HepG2 (cell line): ENCODE measurements around the gene TRPC4AP. TPM values are rescaled to one million over a fixed set of nuclear protein-coding genes. Genes with fewer than 3 reads are reported as not detected.

Source experiments
- ATAC-seq: fragments of 200-7000 bp; cut with Tn5 transposase; 3 replicates; pipeline ENCODE4 v1.9.1; 2020; ENCODE audit warnings: mild to moderate bottlenecking, moderate library complexity
- BruUV-seq: library from RNA; stranded (reverse); fragments of 400-500 nt; replicated peaks from 2 replicates; lab custom pipeline; 2021; lab: Mats Ljungman, UMichigan
- CTCF ChIA-PET: fragments of 300-600 bp; formaldehyde crosslinking; extraction: SDS; loops from one replicate; lab custom pipeline; 2021; ENCODE audit warnings: low total read pairs, inconsistent platforms, low intra/inter-chr PET ratio; lab: Yijun Ruan, JAX
- POLR2A ChIA-PET: fragments of 350-600 bp; sonication (Branson Sonifier 250); formaldehyde crosslinking; loops from one replicate; lab custom pipeline; 2020; ENCODE audit warnings: antibody characterized with exemption, inconsistent platforms; lab: Yijun Ruan, JAX
- DNase-seq: peaks from one replicate; pipeline ENCODE4 v3.0.0-alpha.2; 2015; ENCODE audit warnings: low spot score
- FAIRE-seq: peaks from 3 replicates; lab custom pipeline; 2011; peaks lifted over from hg19 to GRCh38; lab: Jason Lieb, UNC
- H2AFZ ChIP-seq: one replicate; pipeline ENCODE4 v1.6.1; 2011; ENCODE audit warnings: low read length, inconsistent platforms
- H3K27ac ChIP-seq: fragments of 300-600 bp; 3 replicates; pipeline ENCODE4 v1.8.0; 2011; ENCODE audit warnings: mixed run types, mild to moderate bottlenecking, mixed read lengths, low read length, inconsistent platforms; ENCODE audit not compliant: insufficient read depth; ENCODE audit errors: extremely low read length
- H3K27me3 ChIP-seq, 2 experiments: fragments of 200-600 bp in 1 of 2; 2 replicates in 1 of 2; 3 replicates in 1 of 2; pipeline versions ENCODE4 v1.6.0 to v1.8.0; 2011; ENCODE audit warnings: low read length in 2 of 2, mild to moderate bottlenecking in 2 of 2, moderate library complexity in 2 of 2, inconsistent platforms in 1 of 2; ENCODE audit not compliant: insufficient read depth in 2 of 2, control insufficient read depth in 1 of 2
- H3K36me3 ChIP-seq, 2 experiments: fragments of 200-600 bp in 1 of 2; replicated peaks in 1 of 2; 2 replicates in 1 of 2; 3 replicates in 1 of 2; pipeline versions ENCODE4 v1.5.1 to v1.8.0; 2011; ENCODE audit warnings: low read length in 2 of 2, inconsistent platforms in 1 of 2; ENCODE audit not compliant: insufficient read depth in 2 of 2, control insufficient read depth in 1 of 2
- H3K4me1 ChIP-seq: 2 replicates; pipeline ENCODE4 v1.5.1; 2012; ENCODE audit warnings: low read length, inconsistent platforms; ENCODE audit not compliant: insufficient read depth
- H3K4me2 ChIP-seq: 2 replicates; pipeline ENCODE4 v1.6.0; 2011; ENCODE audit warnings: low read depth, low read length, inconsistent platforms
- H3K4me3 ChIP-seq, 3 experiments: fragments of 200-600 bp in 1 of 3; sonication (generic), shearing (Covaris generic) in 1 of 3; replicated peaks in 1 of 3; 2 replicates each; pipeline ENCODE4 v1.5.1; 2011 to 2016; ENCODE audit warnings: low read length in 3 of 3, inconsistent platforms in 2 of 3, low read depth in 2 of 3, mild to moderate bottlenecking in 2 of 3, control low read depth in 1 of 3, mixed read lengths in 1 of 3; ENCODE audit not compliant: insufficient read depth in 1 of 3
- H3K79me2 ChIP-seq: one replicate; pipeline ENCODE4 v1.6.1; 2011; ENCODE audit warnings: low read length, inconsistent platforms; ENCODE audit not compliant: insufficient read depth
- H3K9ac ChIP-seq: 2 replicates; pipeline ENCODE4 v1.6.0; 2011; ENCODE audit warnings: mild to moderate bottlenecking, low read depth, low read length, inconsistent platforms; ENCODE audit not compliant: insufficient read depth
- H3K9me3 ChIP-seq: 2 replicates; pipeline ENCODE4 v1.5.1; 2012; ENCODE audit warnings: mild to moderate bottlenecking, low read length
- H4K20me1 ChIP-seq: 2 replicates; pipeline ENCODE4 v1.6.0; 2011; ENCODE audit warnings: inconsistent platforms, mild to moderate bottlenecking, low read length, moderate library complexity; ENCODE audit not compliant: insufficient read depth
- MYC ChIP-seq: sonication (generic); formaldehyde crosslinking; IDR thresholded peaks from 2 replicates; pipeline ENCODE4 v1.9.0; 2021; ENCODE audit warnings: missing genetic modification reagents, borderline replicate concordance
- NR2C2 ChIP-seq: sonication (generic); formaldehyde crosslinking; IDR thresholded peaks from 2 replicates; pipeline ENCODE4 v1.4.0; 2020; ENCODE audit warnings: missing genetic modification reagents, mild to moderate bottlenecking, moderate library complexity, borderline replicate concordance
- PCBP2 ChIP-seq: fragments of 200-400 bp; formaldehyde crosslinking; optimal IDR thresholded peaks from 2 replicates; pipeline ENCODE3; 2018; ENCODE audit warnings: low read length, low read depth; ENCODE audit not compliant: poor library complexity, severe bottlenecking
- TCF12 ChIP-seq, 2 experiments: fragments of 450-650 bp in 1 of 2; sonication (generic) in 1 of 2; formaldehyde crosslinking in 1 of 2; IDR thresholded peaks; 2 replicates each; pipeline versions ENCODE4 v1.6.1 to v1.8.0; 2017 to 2022; ENCODE audit warnings: antibody characterized with exemption in 1 of 2, mild to moderate bottlenecking in 1 of 2, missing genetic modification reagents in 1 of 2, moderate library complexity in 1 of 2
- U2AF2 ChIP-seq: fragments of 200-400 bp; formaldehyde crosslinking; IDR thresholded peaks from 2 replicates; pipeline ENCODE4 v1.6.1; 2017; ENCODE audit warnings: low read depth, mild to moderate bottlenecking, low read length
- WIZ ChIP-seq: sonication (generic); formaldehyde crosslinking; IDR thresholded peaks from 2 replicates; pipeline ENCODE4 v1.5.1; 2020; ENCODE audit warnings: mild to moderate bottlenecking, missing genetic modification reagents
- ZNF17 ChIP-seq: sonication (generic); formaldehyde crosslinking; IDR thresholded peaks from 2 replicates; pipeline ENCODE4 v1.5.0; 2020; ENCODE audit warnings: mild to moderate bottlenecking, missing genetic modification reagents
- ZNF230 ChIP-seq: sonication (generic); formaldehyde crosslinking; IDR thresholded peaks from 2 replicates; pipeline ENCODE4 v1.4.0; 2020; ENCODE audit warnings: mild to moderate bottlenecking, missing genetic modification reagents
- ZNF235 ChIP-seq: sonication (generic); formaldehyde crosslinking; IDR thresholded peaks from 2 replicates; pipeline ENCODE4 v1.8.1; 2023; ENCODE audit warnings: mild to moderate bottlenecking, missing genetic modification reagents, borderline replicate concordance
- ZNF562 ChIP-seq: sonication (generic); formaldehyde crosslinking; IDR thresholded peaks from 2 replicates; pipeline ENCODE4 v1.8.0; 2022; ENCODE audit warnings: missing genetic modification reagents, borderline replicate concordance
- WGBS: methylation state at CpG from one replicate; pipeline ENCODE4 v1.1.6; 2017; ENCODE audit warnings: low lambda C conversion rate; 5-methylcytosine and 5-hydroxymethylcytosine counted together
- in situ Hi-C: cut with HindIII; loops from 2 replicates; pipeline ENCODE4 v1.10.0; 2017; ENCODE audit warnings: low pct_unique_long_range_greater_than_20kb; ENCODE audit not compliant: extremely low pct_ligation_motif_present
- intact Hi-C: fragments of 100-400 bp; cut with micrococcal nuclease; formaldehyde crosslinking; loops from one replicate; pipeline ENCODE4 v1.10.0; 2022; ENCODE audit not compliant: unreplicated experiment
- polyA plus RNA-seq, 8 experiments: library from polyadenylated mRNA; depleted of rRNA in 3 of 8; stranded (reverse) in 7 of 8; unstranded in 1 of 8; fragments of >200 nt; fragmentation: Illumina TruSeq in 4 of 8; extraction: Trizol in 4 of 8; gene quantifications; 2 replicates each; pipeline versions ENCODE4 v1.2.1 to v1.2.3, GENCODE V29; 2011 to 2016; ENCODE audit warnings: low read depth in 4 of 8, missing spikeins in 1 of 8, mixed read lengths in 1 of 8; ENCODE audit not compliant: insufficient read depth in 1 of 8
- total RNA-seq, 5 experiments: library from RNA; depleted of rRNA; stranded (reverse); fragments of >200 nt; fragmentation: Illumina TruSeq; extraction: Trizol; gene quantifications; 2 replicates each; pipeline ENCODE4 v1.2.3, GENCODE V29; 2016; ENCODE audit warnings: low read depth in 1 of 5
- TF ChIP-seq, protein P1 (sequence below): sonication (generic); formaldehyde crosslinking; conservative IDR thresholded peaks from 2 replicates; pipeline ENCODE4 v1.4.0; 2020; ENCODE audit warnings: missing genetic modification reagents

Gene TRPC4AP
- total and polyA plus RNA-seq, 2 of the 13 experiments (the other 11 are each of a cell fraction or from before 2014, with no cell fraction given) = 136 to 137 TPM

GRCh38 chr20:35039846-35040489 lies 52.6 kb downstream of the TRPC4AP start (continued):
- TF ChIP-seq TCF12 (IDR thresholded peaks at IDR 0.05) (no peak), TCF12 (CRISPR knock-in tag; IDR thresholded peaks at IDR 0.05) (no peak), ZNF562 (CRISPR knock-in tag) (no peak)

- TF ChIP-seq U2AF2 (no peak), NR2C2 (no peak), ZNF235 (no peak), PCBP2 (no peak), ZNF17 (CRISPR knock-in tag) (no peak), MYC (no peak), ZNF230 (no peak), WIZ (CRISPR knock-in tag) (no peak)
- TF ChIP-seq, protein P1, sequence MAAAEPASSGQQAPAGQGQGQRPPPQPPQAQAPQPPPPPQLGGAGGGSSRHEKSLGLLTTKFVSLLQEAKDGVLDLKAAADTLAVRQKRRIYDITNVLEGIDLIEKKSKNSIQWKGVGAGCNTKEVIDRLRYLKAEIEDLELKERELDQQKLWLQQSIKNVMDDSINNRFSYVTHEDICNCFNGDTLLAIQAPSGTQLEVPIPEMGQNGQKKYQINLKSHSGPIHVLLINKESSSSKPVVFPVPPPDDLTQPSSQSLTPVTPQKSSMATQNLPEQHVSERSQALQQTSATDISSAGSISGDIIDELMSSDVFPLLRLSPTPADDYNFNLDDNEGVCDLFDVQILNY = no peak
- H3K9ac ChIP-seq = no peak overlapping the region
- ATAC-seq (no peak; the same call in 2 of the 3 replicates), FAIRE-seq (no peak), DNase-seq (no peak)
- in situ Hi-C loops (no loop called here), intact Hi-C loops (no loop called here)
- ChIA-PET CTCF (no interaction called here), POLR2A (interaction anchor here (0.7 kb wide), 1 partner anchor 53 kb away, joined by 3 read pairs; the partner anchor contains the start of gene TRPC4AP)
- no peaks in the 10 kb centered on the region for H3K9me3 ChIP-seq
- no peak overlapping the region for H2AFZ ChIP-seq
- no peak overlapping the region for H3K4me2 ChIP-seq
- H3K27me3 ChIP-seq = no peaks in the 10 kb centered on the region
- H3K4me3 ChIP-seq = no peak overlapping the region
- no peak overlapping the region for H3K27ac ChIP-seq
- H4K20me1 ChIP-seq = 0 out of 2 replicates have a peak, but pooled peaks cover 2% of the 10 kb centered on the region
- no peaks in the 10 kb centered on the region for H3K79me2 ChIP-seq
- H3K36me3 ChIP-seq = peaks cover 35 to 86% of the 10 kb centered on the region in 2 experiments
- no peaks in the 10 kb centered on the region for H3K4me1 ChIP-seq
- WGBS = 93% methylated on average over 1 of the region's 1 CpG
- BruUV-seq = no TSS peak
Observed at GRCh38 chr20:35039146-35039545, 53.5 kb downstream of the TRPC4AP start.
